Ovary (tissue), 3 donors: ENCODE results near the gene IFRD2.

Experiments
- CTCF ChIP-seq, 3 donors: fragments of 450-650 bp in 2 of 3; fragments of 200-600 bp in 1 of 3; IDR thresholded peaks; one replicate each; pipeline versions ENCODE4 v1.5.1 to v1.8.0; 2016 to 2022; ENCODE audit warnings: antibody characterized with exemption in 3 of 3, mild to moderate bottlenecking in 1 of 3
- EP300 ChIP-seq: sonication (generic); formaldehyde crosslinking; IDR thresholded peaks from one replicate; pipeline ENCODE4 v1.6.1; 2017; ENCODE audit warnings: antibody characterized with exemption
- POLR2A ChIP-seq: fragments of 450-650 bp; IDR thresholded peaks from one replicate; pipeline ENCODE4 v1.6.1; 2017; ENCODE audit warnings: antibody characterized with exemption, mild to moderate bottlenecking, moderate library complexity
- donor health status: DM: no; HTN: no; CAD: no.

GRCh38 chr3:50294492-50295403 lies 2.5 kb upstream of the IFRD2 start:
- TF ChIP-seq CTCF (IDR thresholded peaks at IDR 0.05) (no peak), POLR2A (no peak), EP300 (no peak)
